Activated CD8-positive, alpha-beta T cell treated with anti-CD3 and anti-CD28 coated beads for 36 hours (primary cell): Measurements from ENCODE around the gene AUH. TPM values are rescaled to one million over a fixed set of nuclear protein-coding genes. Genes with fewer than 3 reads are reported as not detected.

ENCODE experiments used
- ATAC-seq: fragments of 200-7000 bp; cut with Tn5 transposase; one replicate; pipeline ENCODE4 v1.10.0; 2021; ENCODE audit warnings: mild to moderate bottlenecking, moderate library complexity
- CTCF ChIA-PET: fragments of 350-600 bp; sonication (Branson Sonifier 250); formaldehyde crosslinking; loops from one replicate; lab custom pipeline; 2021; ENCODE audit warnings: antibody characterized with exemption; lab: Charles Lee
- POLR2A ChIA-PET: fragments of 350-600 bp; sonication (Branson Sonifier 250); formaldehyde crosslinking; loops from one replicate; lab custom pipeline; 2021; ENCODE audit warnings: antibody characterized with exemption; lab: Charles Lee
- DNase-seq: peaks from one replicate; pipeline ENCODE4 v3.0.0-alpha.2; 2020
- H3K27ac Mint-ChIP-seq: one replicate; pipeline ENCODE4 v1.8.0; 2021; ENCODE audit warnings: mild to moderate bottlenecking, mixed read lengths
- H3K27me3 Mint-ChIP-seq: one replicate; pipeline ENCODE4 v1.8.0; 2021; ENCODE audit warnings: mixed read lengths
- H3K36me3 Mint-ChIP-seq: one replicate; pipeline ENCODE4 v1.8.0; 2021; ENCODE audit warnings: low read depth, mixed read lengths
- H3K4me1 Mint-ChIP-seq: one replicate; pipeline ENCODE4 v1.8.0; 2021; ENCODE audit warnings: low read depth, mixed read lengths
- H3K4me3 Mint-ChIP-seq: one replicate; pipeline ENCODE4 v1.8.0; 2021; ENCODE audit warnings: mild to moderate bottlenecking, moderate library complexity, mixed read lengths
- H3K9me3 Mint-ChIP-seq: one replicate; pipeline ENCODE4 v1.8.0; 2021; ENCODE audit warnings: mixed read lengths
- CTCF ChIP-seq: fragments of 200-600 bp; IDR thresholded peaks from one replicate; pipeline ENCODE4 v1.8.0; 2022; ENCODE audit warnings: antibody characterized with exemption, mild to moderate bottlenecking
- intact Hi-C: fragments of 100-400 bp; cut with micrococcal nuclease; formaldehyde crosslinking; loops from one replicate; pipeline ENCODE4 v1.10.0; 2022
- total RNA-seq, 2 experiments: library from RNA; stranded (reverse); gene quantifications; one replicate each; pipeline ENCODE4 v1.2.3, GENCODE V29; 2021

The AUH gene
- total RNA-seq, 2 experiments from 2014 or later = 30.8 to 31.1 TPM

DNA sequence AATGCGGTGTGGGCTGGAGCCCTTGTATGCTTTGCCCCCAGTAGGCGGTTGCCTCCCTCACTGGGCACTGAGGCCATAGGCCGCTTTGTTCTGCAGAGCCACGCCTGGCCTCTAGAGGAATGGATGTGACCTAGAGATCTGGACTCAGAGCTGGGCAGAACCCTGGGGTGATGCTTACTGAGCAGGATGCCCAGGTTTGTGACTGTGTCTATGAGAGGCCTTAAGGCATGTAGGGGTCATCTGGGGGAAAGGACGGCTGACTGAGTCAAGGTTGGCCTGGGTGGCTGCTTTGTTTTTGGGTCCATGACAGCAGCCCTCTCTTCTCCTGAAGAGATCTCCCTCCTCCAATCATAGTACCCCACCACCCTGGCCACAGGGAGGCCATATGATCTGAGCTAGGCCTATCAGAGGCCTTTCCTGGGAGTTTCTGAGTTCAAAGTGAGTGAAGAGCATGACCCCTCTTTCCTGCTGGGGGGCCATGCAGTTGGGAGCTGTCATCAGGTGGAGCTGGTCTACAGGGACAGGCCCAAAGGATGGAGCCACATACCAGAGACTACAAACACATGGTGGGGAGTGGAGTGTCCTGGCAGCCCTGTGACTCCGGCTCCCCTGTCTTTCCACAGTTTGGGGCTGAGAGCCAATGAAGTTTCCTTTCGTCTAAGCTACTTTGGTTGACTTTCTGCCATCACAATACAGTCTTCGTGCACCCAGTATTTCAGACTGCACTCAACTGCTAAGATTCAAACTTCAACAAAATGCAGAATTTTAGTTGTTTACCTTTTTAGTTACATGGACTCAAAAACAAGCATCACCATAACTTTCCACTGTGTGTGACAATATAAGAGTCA is 165.4 kb downstream of the AUH start:
- no peak for TF ChIP-seq CTCF
- Mint-ChIP-seq H3K4me1 (peaks cover 77% of the 10 kb centered on the region), H3K36me3 (peaks cover 32% of the 10 kb centered on the region), H3K27me3 (no peaks in the 10 kb centered on the region), H3K4me3 (no peak overlapping the region), H3K27ac (peak overlapping the region; percentile 69), H3K9me3 (peaks cover 21% of the 10 kb centered on the region)
- no peak for ATAC-seq
- ChIA-PET POLR2A (interaction anchor here (1.0 to 7.0 kb wide), 5 partner anchors 11 to 65 kb away, joined by 3 to 53 read pairs (median 6); no protein-coding TSS in a partner anchor), CTCF (interaction anchor here (1.0 to 1.1 kb wide), 3 partner anchors 11 to 107 kb away, joined by 3 to 4 read pairs (median 3); no protein-coding TSS in a partner anchor)
- intact Hi-C loops = loop anchor here (10.0 kb wide), 1 partner anchor 58 kb away; no protein-coding TSS in a partner anchor
- DNase-seq = no peak

DNA sequence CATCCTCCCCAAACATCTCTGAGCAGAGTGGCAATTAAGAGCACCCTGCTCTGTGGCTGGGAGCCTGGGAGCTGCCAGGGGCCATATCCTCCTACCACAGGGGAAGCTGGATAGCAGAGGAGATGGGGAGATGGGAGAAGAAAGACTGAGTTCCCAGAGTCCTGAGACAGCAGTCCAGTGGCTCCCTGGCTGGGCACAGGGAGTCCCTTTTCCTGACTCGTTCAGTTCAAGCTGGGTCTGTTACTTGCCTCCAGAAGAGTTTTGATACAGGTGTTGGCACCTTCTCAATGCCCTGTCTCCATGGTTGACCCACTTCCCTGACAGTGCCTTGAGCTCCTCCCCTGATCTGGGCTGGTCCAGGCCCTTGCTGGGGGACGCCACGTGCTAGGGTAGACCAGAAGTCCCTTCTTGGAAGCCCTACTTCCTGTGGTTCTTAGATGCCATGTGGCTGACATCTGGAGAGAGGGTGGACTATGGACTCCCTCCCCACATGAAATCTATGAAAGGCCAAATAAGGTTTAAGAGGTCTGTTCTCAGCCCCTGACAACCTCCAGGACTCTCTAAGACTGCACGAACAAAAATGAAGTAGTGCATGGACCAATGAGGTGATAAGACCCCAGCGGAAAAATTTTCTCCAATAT is 166.2 kb downstream of the AUH start:
- Mint-ChIP-seq H3K4me3 (peak overlapping the region; percentile 67), H3K27me3 (no peaks in the 10 kb centered on the region), H3K36me3 (peaks cover 25% of the 10 kb centered on the region), H3K9me3 (peaks cover 13% of the 10 kb centered on the region), H3K4me1 (peaks cover 75% of the 10 kb centered on the region), H3K27ac (peak overlapping the region; percentile 91)
- TF ChIP-seq CTCF = no peak
- intact Hi-C loops = loop anchor here (10.0 kb wide), 1 partner anchor 59 kb away; no protein-coding TSS in a partner anchor
- no peak for ATAC-seq
- ChIA-PET CTCF (interaction anchor here (1.1 kb wide), 1 partner anchor 12 kb away, joined by 3 read pairs; no protein-coding TSS in a partner anchor), POLR2A (interaction anchor here (1.0 to 7.0 kb wide), 4 partner anchors 12 to 64 kb away, joined by 3 to 53 read pairs (median 6); no protein-coding TSS in a partner anchor)
- DNase-seq = no peak

- Mint-ChIP-seq H3K4me1 (peaks cover 70% of the 10 kb centered on the region), H3K27me3 (no peaks in the 10 kb centered on the region), H3K4me3 (peak overlapping the region; percentile 67), H3K9me3 (peaks cover 12% of the 10 kb centered on the region), H3K36me3 (peaks cover 25% of the 10 kb centered on the region), H3K27ac (peak overlapping the region; percentile 91)
- ChIA-PET CTCF (interaction anchor here (1.3 to 3.7 kb wide), 5 partner anchors 29 to 279 kb away, joined by 3 to 20 read pairs (median 4); no protein-coding TSS in a partner anchor), POLR2A (interaction anchor here (0.6 to 7.0 kb wide), 19 partner anchors 10 to 165 kb away, joined by 3 to 69 read pairs (median 6); no protein-coding TSS in a partner anchor)
- TF ChIP-seq CTCF = no peak
- intact Hi-C loops = loop anchor here (1.0 to 10.0 kb wide), 8 partner anchors 15 to 225 kb away; no protein-coding TSS in a partner anchor
- ATAC-seq (peak; percentile 54), DNase-seq (peak; percentile 92)
Observed at GRCh38 chr9:91193658-91194391, 167.9 kb downstream of the AUH start.

- DNase-seq = peak; percentile 92
- ATAC-seq = peak; percentile 79
- POLR2A ChIA-PET = interaction anchor here (0.6 to 7.0 kb wide), 25 partner anchors 9 to 226 kb away, joined by 3 to 69 read pairs (median 5); partner anchors contain the start of gene AUH
- TF ChIP-seq CTCF = no peak
- Mint-ChIP-seq H3K4me3 (peak overlapping the region; percentile 67), H3K36me3 (peaks cover 27% of the 10 kb centered on the region), H3K27ac (peak overlapping the region; percentile 91), H3K27me3 (no peaks in the 10 kb centered on the region), H3K4me1 (peaks cover 63% of the 10 kb centered on the region), H3K9me3 (peaks cover 17% of the 10 kb centered on the region)
- CTCF ChIA-PET = interaction anchor here (0.8 to 3.7 kb wide), 16 partner anchors 14 to 278 kb away, joined by 3 to 20 read pairs (median 4); no protein-coding TSS in a partner anchor
- intact Hi-C loops = loop anchor here (1.0 to 10.0 kb wide), 8 partner anchors 16 to 226 kb away; no protein-coding TSS in a partner anchor
Observed at GRCh38 chr9:91193087-91193657, 168.5 kb downstream of the AUH start.
